GM23338 (cell line): Measurements from ENCODE around the gene PER3. TPM values are rescaled to one million over a fixed set of nuclear protein-coding genes. Genes with fewer than 3 reads are reported as not detected.
"Not testable (repeated sequence)": the region's sequence is repeated elsewhere in the genome, so short reads cannot be mapped to it uniquely, and the experiment has no call there.

ENCODE experiments used
- ATAC-seq: fragments of 200-7000 bp; cut with Tn5 transposase; 3 replicates; pipeline ENCODE4 v1.9.1; 2020
- DNase-seq: peaks from one replicate; pipeline ENCODE4 v3.0.0-alpha.2; 2015; ENCODE audit warnings: low spot score
- H2AFZ ChIP-seq: fragments of 200-600 bp; sonication (generic); 2 replicates; pipeline ENCODE4 v1.8.0; 2016; ENCODE audit warnings: antibody characterized with exemption, mild to moderate bottlenecking, moderate library complexity
- H3F3A ChIP-seq: fragments of 200-600 bp; sonication (generic); replicated peaks from 2 replicates; pipeline ENCODE4 v1.8.0; 2017; ENCODE audit warnings: antibody characterized with exemption, mixed run types, low read depth
- H3K27ac ChIP-seq: fragments of 200-600 bp; sonication (generic); 2 replicates; pipeline ENCODE4 v1.6.1; 2016; ENCODE audit warnings: low read depth
- H3K27me3 ChIP-seq: fragments of 200-600 bp; sonication (generic); 2 replicates; pipeline ENCODE4 v1.8.0; 2016; ENCODE audit warnings: mild to moderate bottlenecking, mixed run types, moderate library complexity; ENCODE audit not compliant: insufficient read depth
- H3K36me3 ChIP-seq: fragments of 200-600 bp; sonication (generic); 2 replicates; pipeline ENCODE4 v1.8.0; 2016; ENCODE audit warnings: mild to moderate bottlenecking; ENCODE audit not compliant: insufficient read depth
- H3K4me1 ChIP-seq: fragments of 200-600 bp; sonication (generic); 2 replicates; pipeline ENCODE4 v1.8.0; 2016; ENCODE audit warnings: mild to moderate bottlenecking, moderate library complexity; ENCODE audit not compliant: insufficient read depth
- H3K4me2 ChIP-seq: fragments of 200-600 bp; sonication (generic); 2 replicates; pipeline ENCODE4 v1.7.1; 2017; ENCODE audit warnings: mixed run types
- H3K4me3 ChIP-seq: fragments of 200-600 bp; sonication (generic); 2 replicates; pipeline ENCODE4 v1.6.1; 2016; ENCODE audit warnings: mixed run types
- H3K79me2 ChIP-seq: fragments of 200-600 bp; sonication (generic); replicated peaks from 2 replicates; pipeline ENCODE4 v1.8.0; 2017; ENCODE audit warnings: mild to moderate bottlenecking; ENCODE audit not compliant: insufficient read depth
- H3K9me2 ChIP-seq: fragments of 200-600 bp; sonication (generic); 2 replicates; pipeline ENCODE4 v1.8.0; 2017; ENCODE audit not compliant: insufficient read depth
- H4K20me1 ChIP-seq: fragments of 200-600 bp; sonication (generic); replicated peaks from 2 replicates; pipeline ENCODE4 v1.8.0; 2017; ENCODE audit warnings: mild to moderate bottlenecking; ENCODE audit not compliant: insufficient read depth
- H3K27ac Mint-ChIP-seq: 2 replicates; pipeline ENCODE4 v1.8.0; 2020; ENCODE audit warnings: inconsistent platforms, mild to moderate bottlenecking, moderate library complexity, mixed read lengths
- H3K27me3 Mint-ChIP-seq: 3 replicates; pipeline ENCODE4 v1.8.0; 2022; ENCODE audit warnings: low read depth, mild to moderate bottlenecking, moderate library complexity, mixed read lengths, inconsistent platforms; ENCODE audit not compliant: insufficient read depth, poor library complexity
- H3K36me3 Mint-ChIP-seq: 3 replicates; pipeline ENCODE4 v1.8.0; 2021; ENCODE audit warnings: low read depth, mild to moderate bottlenecking, inconsistent platforms, moderate library complexity, mixed read lengths
- H3K4me1 Mint-ChIP-seq: 3 replicates; pipeline ENCODE4 v1.8.0; 2020; ENCODE audit warnings: mild to moderate bottlenecking, inconsistent platforms, mixed read lengths
- H3K4me3 Mint-ChIP-seq: 3 replicates; pipeline ENCODE4 v1.8.0; 2021; ENCODE audit warnings: moderate library complexity, mild to moderate bottlenecking, inconsistent platforms, mixed read lengths
- H3K9me3 Mint-ChIP-seq: 3 replicates; pipeline ENCODE4 v1.8.0; 2020; ENCODE audit warnings: moderate library complexity, mild to moderate bottlenecking, inconsistent platforms, mixed read lengths
- CREB1 ChIP-seq: fragments of 250-450 bp; sonication (Bioruptor Pico); IDR thresholded peaks from 2 replicates; pipeline ENCODE4 v1.5.0; 2020; ENCODE audit warnings: low read depth, mild to moderate bottlenecking, moderate library complexity
- ETS1 ChIP-seq: IDR thresholded peaks from 2 replicates; pipeline ENCODE4 v1.6.1; 2016; ENCODE audit warnings: antibody characterized with exemption
- JUNB ChIP-seq: IDR thresholded peaks from one replicate; pipeline ENCODE4 v1.6.1; 2016; ENCODE audit warnings: antibody characterized with exemption; ENCODE audit not compliant: unreplicated experiment
- POLR2AphosphoS5 ChIP-seq: IDR thresholded peaks from 2 replicates; pipeline ENCODE4 v1.6.1; 2016; ENCODE audit warnings: antibody characterized with exemption, low read depth
- REST ChIP-seq: IDR thresholded peaks from one replicate; pipeline ENCODE4 v1.6.1; 2018; ENCODE audit warnings: antibody characterized with exemption; ENCODE audit not compliant: unreplicated experiment
- ZNF114 ChIP-seq: fragments of 250-450 bp; sonication (Bioruptor Pico); IDR thresholded peaks from 2 replicates; pipeline ENCODE4 v1.5.0; 2020; ENCODE audit warnings: mild to moderate bottlenecking, moderate library complexity
- ZNF331 ChIP-seq: fragments of 250-450 bp; sonication (Bioruptor Pico); IDR thresholded peaks from 2 replicates; pipeline ENCODE4 v1.5.0; 2020; ENCODE audit warnings: low read depth, mild to moderate bottlenecking, moderate library complexity
- ZNF462 ChIP-seq: fragments of 250-450 bp; sonication (Bioruptor Pico); IDR thresholded peaks from 2 replicates; pipeline ENCODE4 v1.5.0; 2020; ENCODE audit warnings: mild to moderate bottlenecking, moderate library complexity
- polyA plus RNA-seq: library from polyadenylated mRNA; unstranded; fragments of >200 nt; fragmentation: Nextera tagmentation; extraction: Ambion mirVana; gene quantifications from 2 replicates; pipeline ENCODE4 v1.2.1, GENCODE V29; 2016
- total RNA-seq: library from RNA; depleted of rRNA; stranded (reverse); fragments of >200 nt; shearing (Covaris generic); gene quantifications from 2 replicates; pipeline ENCODE4 v1.2.3, GENCODE V29; 2014

The PER3 gene
- total and polyA plus RNA-seq, 2 experiments from 2014 or later: 6.1 to 16.4 TPM

- no peak for TF ChIP-seq ZNF462
These were observed 5.7 kb downstream of the PER3 start (continued) for GRCh38 chr1:7789828-7790227.

GRCh38 chr1:7791027-7791426 lies 6.9 kb downstream of the PER3 start:
- not testable (repeated sequence) for H3K9me2 ChIP-seq, H3K4me2 ChIP-seq, H3F3A ChIP-seq, H3K27me3 Mint-ChIP-seq, H3K4me1 Mint-ChIP-seq, H3K4me3 ChIP-seq, ATAC-seq, H3K27ac Mint-ChIP-seq, H2AFZ ChIP-seq, H3K4me3 Mint-ChIP-seq, H3K27me3 ChIP-seq, H3K27ac ChIP-seq, H3K4me1 ChIP-seq, DNase-seq, H3K79me2 ChIP-seq, H4K20me1 ChIP-seq
- Mint-ChIP-seq H3K9me3 (peaks cover 40% of the 10 kb centered on the region), H3K36me3 (peaks cover 81% of the 10 kb centered on the region)
- H3K36me3 ChIP-seq: peaks cover 53% of the 10 kb centered on the region

DNA sequence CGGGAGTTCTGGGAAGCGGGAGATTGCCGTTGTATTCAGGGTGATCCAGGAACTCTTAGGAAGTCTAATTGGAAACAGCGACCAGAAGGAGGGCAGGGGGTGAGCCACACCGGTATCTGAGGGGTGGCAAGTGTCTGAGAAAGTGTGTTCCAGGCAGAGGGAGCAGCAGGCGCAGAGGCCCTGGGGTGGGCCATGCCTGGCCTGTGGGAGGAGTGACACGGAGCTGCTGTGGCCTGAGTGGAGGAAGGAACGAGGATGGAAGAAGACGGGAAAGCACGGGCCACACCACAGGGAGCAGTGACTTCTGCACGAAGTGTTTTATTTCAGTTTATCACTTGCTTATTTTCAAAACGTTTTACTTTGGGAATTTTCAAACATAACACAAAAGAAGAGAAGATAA lies 11.3 kb downstream of the PER3 start:
- Histone ChIP-seq H3K79me2 (no peaks in the 10 kb centered on the region), H3K4me3 (no peak overlapping the region), H3F3A (no peaks in the 10 kb centered on the region), H3K9me2 (no peaks in the 10 kb centered on the region), H2AFZ (no peak overlapping the region), H3K36me3 (peaks cover 18% of the 10 kb centered on the region), H4K20me1 (no peaks in the 10 kb centered on the region; the same call in 1 of the 2 replicates), H3K27me3 (no peaks in the 10 kb centered on the region), H3K4me1 (no peaks in the 10 kb centered on the region), H3K27ac (no peak overlapping the region), H3K4me2 (no peak overlapping the region)
- H3K4me3 Mint-ChIP-seq: no peak overlapping the region
- H3K27ac Mint-ChIP-seq: no peak overlapping the region
- H3K27me3 Mint-ChIP-seq: no peaks in the 10 kb centered on the region
- H3K4me1 Mint-ChIP-seq: no peaks in the 10 kb centered on the region
- peaks cover 24% of the 10 kb centered on the region for H3K9me3 Mint-ChIP-seq
- ATAC-seq (no peak), DNase-seq (no peak)
- H3K36me3 Mint-ChIP-seq: peaks cover 48% of the 10 kb centered on the region
- TF ChIP-seq POLR2AphosphoS5 (no peak), JUNB (no peak), ZNF331 (CRISPR knock-in tag) (no peak), CREB1 (CRISPR knock-in tag) (no peak), ZNF114 (CRISPR knock-in tag) (no peak), ETS1 (no peak), REST (no peak)
